Neural cell (in vitro differentiated cells): ENCODE measurements around the gene PRKG1.

ENCODE experiments used
- EP300 ChIP-seq: fragments of 450-650 bp; conservative IDR thresholded peaks from 2 replicates; pipeline ENCODE4 v1.6.1; 2014; ENCODE audit warnings: antibody characterized with exemption, mild to moderate bottlenecking, moderate library complexity; ENCODE audit not compliant: poor library complexity, severe bottlenecking
- EZH2 ChIP-seq: fragments of 200-600, 300-800 bp; shearing (Covaris generic), sonication (generic); IDR thresholded peaks from 2 replicates; pipeline ENCODE4 v1.6.1; 2014; ENCODE audit warnings: antibody characterized with exemption, low read length, borderline replicate concordance, mild to moderate bottlenecking; ENCODE audit not compliant: insufficient read depth, poor library complexity, severe bottlenecking
- MXI1 ChIP-seq: fragments of 450-650 bp; conservative IDR thresholded peaks from 2 replicates; pipeline ENCODE4 v1.6.1; 2014; ENCODE audit warnings: antibody characterized with exemption, mild to moderate bottlenecking; ENCODE audit not compliant: poor library complexity, severe bottlenecking
- POLR2AphosphoS5 ChIP-seq: IDR thresholded peaks from 2 replicates; pipeline ENCODE4 v1.6.1; 2012
- RAD21 ChIP-seq: fragments of 450-650 bp; conservative IDR thresholded peaks from 2 replicates; pipeline ENCODE4 v1.6.1; 2014; ENCODE audit warnings: antibody characterized with exemption, mild to moderate bottlenecking, moderate library complexity
- SMC3 ChIP-seq: fragments of 450-650 bp; conservative IDR thresholded peaks from 2 replicates; pipeline ENCODE4 v1.6.1; 2014; ENCODE audit warnings: antibody characterized with exemption, mild to moderate bottlenecking, moderate library complexity; ENCODE audit not compliant: poor library complexity
- TAF1 ChIP-seq: IDR thresholded peaks from 2 replicates; pipeline ENCODE4 v1.6.1; 2012; ENCODE audit warnings: low read depth
- TF ChIP-seq, protein P1 (sequence below): fragments of 450-650 bp; IDR thresholded peaks from 2 replicates; pipeline ENCODE4 v1.5.1; 2014; ENCODE audit warnings: antibody characterized with exemption, mild to moderate bottlenecking, moderate library complexity; ENCODE audit not compliant: poor library complexity, severe bottlenecking
- TF ChIP-seq, protein P2 (sequence below): IDR thresholded peaks from 2 replicates; pipeline ENCODE4 v1.6.1; 2012; ENCODE audit warnings: borderline replicate concordance

DNA sequence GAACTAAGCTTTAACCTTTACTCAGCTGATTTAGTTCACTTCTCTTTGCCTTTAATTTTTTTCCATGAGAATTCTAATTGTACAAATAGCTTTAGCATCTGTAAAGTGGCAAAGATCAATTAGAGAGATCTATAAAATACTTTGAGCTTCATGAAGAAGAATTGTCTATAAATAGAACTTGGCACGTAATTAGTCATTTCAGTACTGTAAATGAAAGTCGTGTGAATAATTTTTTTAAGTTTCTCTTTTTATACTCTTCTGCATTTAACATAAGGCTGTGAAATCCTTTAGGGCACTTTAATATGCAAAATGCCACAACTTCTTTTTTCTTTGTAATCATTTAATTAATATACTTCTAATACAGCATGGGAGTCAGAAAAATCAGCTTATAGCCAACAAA lies 447.3 kb downstream of the PRKG1 start:
- TF ChIP-seq RAD21, result no peak
- no peak for TF ChIP-seq EZH2
- TF ChIP-seq, protein P1, sequence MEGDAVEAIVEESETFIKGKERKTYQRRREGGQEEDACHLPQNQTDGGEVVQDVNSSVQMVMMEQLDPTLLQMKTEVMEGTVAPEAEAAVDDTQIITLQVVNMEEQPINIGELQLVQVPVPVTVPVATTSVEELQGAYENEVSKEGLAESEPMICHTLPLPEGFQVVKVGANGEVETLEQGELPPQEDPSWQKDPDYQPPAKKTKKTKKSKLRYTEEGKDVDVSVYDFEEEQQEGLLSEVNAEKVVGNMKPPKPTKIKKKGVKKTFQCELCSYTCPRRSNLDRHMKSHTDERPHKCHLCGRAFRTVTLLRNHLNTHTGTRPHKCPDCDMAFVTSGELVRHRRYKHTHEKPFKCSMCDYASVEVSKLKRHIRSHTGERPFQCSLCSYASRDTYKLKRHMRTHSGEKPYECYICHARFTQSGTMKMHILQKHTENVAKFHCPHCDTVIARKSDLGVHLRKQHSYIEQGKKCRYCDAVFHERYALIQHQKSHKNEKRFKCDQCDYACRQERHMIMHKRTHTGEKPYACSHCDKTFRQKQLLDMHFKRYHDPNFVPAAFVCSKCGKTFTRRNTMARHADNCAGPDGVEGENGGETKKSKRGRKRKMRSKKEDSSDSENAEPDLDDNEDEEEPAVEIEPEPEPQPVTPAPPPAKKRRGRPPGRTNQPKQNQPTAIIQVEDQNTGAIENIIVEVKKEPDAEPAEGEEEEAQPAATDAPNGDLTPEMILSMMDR, result no peak
- no peak for TF ChIP-seq POLR2AphosphoS5
- no peak for TF ChIP-seq SMC3
- no peak for TF ChIP-seq EP300
- TF ChIP-seq TAF1, result no peak
- TF ChIP-seq MXI1, result no peak
- TF ChIP-seq, protein P2, sequence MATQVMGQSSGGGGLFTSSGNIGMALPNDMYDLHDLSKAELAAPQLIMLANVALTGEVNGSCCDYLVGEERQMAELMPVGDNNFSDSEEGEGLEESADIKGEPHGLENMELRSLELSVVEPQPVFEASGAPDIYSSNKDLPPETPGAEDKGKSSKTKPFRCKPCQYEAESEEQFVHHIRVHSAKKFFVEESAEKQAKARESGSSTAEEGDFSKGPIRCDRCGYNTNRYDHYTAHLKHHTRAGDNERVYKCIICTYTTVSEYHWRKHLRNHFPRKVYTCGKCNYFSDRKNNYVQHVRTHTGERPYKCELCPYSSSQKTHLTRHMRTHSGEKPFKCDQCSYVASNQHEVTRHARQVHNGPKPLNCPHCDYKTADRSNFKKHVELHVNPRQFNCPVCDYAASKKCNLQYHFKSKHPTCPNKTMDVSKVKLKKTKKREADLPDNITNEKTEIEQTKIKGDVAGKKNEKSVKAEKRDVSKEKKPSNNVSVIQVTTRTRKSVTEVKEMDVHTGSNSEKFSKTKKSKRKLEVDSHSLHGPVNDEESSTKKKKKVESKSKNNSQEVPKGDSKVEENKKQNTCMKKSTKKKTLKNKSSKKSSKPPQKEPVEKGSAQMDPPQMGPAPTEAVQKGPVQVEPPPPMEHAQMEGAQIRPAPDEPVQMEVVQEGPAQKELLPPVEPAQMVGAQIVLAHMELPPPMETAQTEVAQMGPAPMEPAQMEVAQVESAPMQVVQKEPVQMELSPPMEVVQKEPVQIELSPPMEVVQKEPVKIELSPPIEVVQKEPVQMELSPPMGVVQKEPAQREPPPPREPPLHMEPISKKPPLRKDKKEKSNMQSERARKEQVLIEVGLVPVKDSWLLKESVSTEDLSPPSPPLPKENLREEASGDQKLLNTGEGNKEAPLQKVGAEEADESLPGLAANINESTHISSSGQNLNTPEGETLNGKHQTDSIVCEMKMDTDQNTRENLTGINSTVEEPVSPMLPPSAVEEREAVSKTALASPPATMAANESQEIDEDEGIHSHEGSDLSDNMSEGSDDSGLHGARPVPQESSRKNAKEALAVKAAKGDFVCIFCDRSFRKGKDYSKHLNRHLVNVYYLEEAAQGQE, result no peak
